Measurements from ENCODE around the gene ZFP36L1. TPM values are rescaled to one million over a fixed set of nuclear protein-coding genes. Genes with fewer than 3 reads are reported as not detected.

ZFP36L1 gene
- total RNA-seq, 1 donor from 2014 or later, result 385 TPM

GRCh38 chr14:68820536-68820935, 27.7 kb upstream of the ZFP36L1 start:
- DNase-seq (ENCODE audit: low spot score), result no peak
- H3K27ac Mint-ChIP-seq (ENCODE audit: unreplicated experiment), result peak overlapping the region; percentile 22
- H3K4me1 Mint-ChIP-seq (ENCODE audit: unreplicated experiment), result peaks cover 14% of the 10 kb centered on the region
- no peak overlapping the region for H3K4me3 Mint-ChIP-seq (ENCODE audit: unreplicated experiment)
- no peaks in the 10 kb centered on the region for H3K9me3 Mint-ChIP-seq (ENCODE audit: unreplicated experiment)
- no peak for TF ChIP-seq CTCF (IDR thresholded peaks at IDR 0.05; ENCODE audit: unreplicated experiment)
- peaks cover 3% of the 10 kb centered on the region for H3K36me3 Mint-ChIP-seq (ENCODE audit: low read depth, unreplicated experiment)
- H3K27me3 Mint-ChIP-seq (ENCODE audit: unreplicated experiment), result peaks cover 12% of the 10 kb centered on the region

GRCh38 chr14:68820119-68820518, 27.3 kb upstream of the ZFP36L1 start:
- H3K4me1 Mint-ChIP-seq (ENCODE audit: unreplicated experiment), result peaks cover 18% of the 10 kb centered on the region
- H3K36me3 Mint-ChIP-seq (ENCODE audit: low read depth, unreplicated experiment), result peaks cover 3% of the 10 kb centered on the region
- no peak overlapping the region for H3K27ac Mint-ChIP-seq (ENCODE audit: unreplicated experiment)
- H3K27me3 Mint-ChIP-seq (ENCODE audit: unreplicated experiment), result peaks cover 15% of the 10 kb centered on the region
- no peak for DNase-seq (ENCODE audit: low spot score)
- TF ChIP-seq CTCF (IDR thresholded peaks at IDR 0.05; ENCODE audit: unreplicated experiment), result no peak
- H3K4me3 Mint-ChIP-seq (ENCODE audit: unreplicated experiment), result no peak overlapping the region
- no peaks in the 10 kb centered on the region for H3K9me3 Mint-ChIP-seq (ENCODE audit: unreplicated experiment)

GRCh38 chr14:68819260-68819691, 26.4 kb upstream of the ZFP36L1 start:
- H3K4me1 Mint-ChIP-seq (ENCODE audit: unreplicated experiment), result peaks cover 26% of the 10 kb centered on the region

GRCh38 chr14:68817506-68818212, 24.8 kb upstream of the ZFP36L1 start:
- TF ChIP-seq CTCF (IDR thresholded peaks at IDR 0.05; ENCODE audit: unreplicated experiment), result no peak
- H3K27ac Mint-ChIP-seq (ENCODE audit: unreplicated experiment), result no peak overlapping the region
- peaks cover 3% of the 10 kb centered on the region for H3K36me3 Mint-ChIP-seq (ENCODE audit: low read depth, unreplicated experiment)
- no peaks in the 10 kb centered on the region for H3K9me3 Mint-ChIP-seq (ENCODE audit: unreplicated experiment)
- peaks cover 15% of the 10 kb centered on the region for H3K27me3 Mint-ChIP-seq (ENCODE audit: unreplicated experiment)
- H3K4me1 Mint-ChIP-seq (ENCODE audit: unreplicated experiment), result peaks cover 30% of the 10 kb centered on the region
- no peak for DNase-seq (ENCODE audit: low spot score)
- no peak overlapping the region for H3K4me3 Mint-ChIP-seq (ENCODE audit: unreplicated experiment)

More at GRCh38 chr14:68819260-68819691, 26.4 kb upstream of the ZFP36L1 start:
- DNase-seq (ENCODE audit: low spot score), result no peak
- Mint-ChIP-seq H3K27ac (ENCODE audit: unreplicated experiment) (no peak overlapping the region), H3K36me3 (ENCODE audit: low read depth, unreplicated experiment) (peaks cover 3% of the 10 kb centered on the region), H3K4me3 (ENCODE audit: unreplicated experiment) (no peak overlapping the region), H3K9me3 (ENCODE audit: unreplicated experiment) (no peaks in the 10 kb centered on the region), H3K27me3 (ENCODE audit: unreplicated experiment) (peaks cover 15% of the 10 kb centered on the region)
- no peak for TF ChIP-seq CTCF (IDR thresholded peaks at IDR 0.05; ENCODE audit: unreplicated experiment)

GRCh38 chr14:68816943-68817430, 24.1 kb upstream of the ZFP36L1 start:
- peak overlapping the region; percentile 15 for H3K4me3 Mint-ChIP-seq (ENCODE audit: unreplicated experiment)
- peak; percentile 22 for TF ChIP-seq CTCF (IDR thresholded peaks at IDR 0.05; ENCODE audit: unreplicated experiment)
- H3K4me1 Mint-ChIP-seq (ENCODE audit: unreplicated experiment), result peaks cover 30% of the 10 kb centered on the region
- H3K36me3 Mint-ChIP-seq (ENCODE audit: low read depth, unreplicated experiment), result peaks cover 3% of the 10 kb centered on the region
- peak overlapping the region; percentile 87 for H3K27ac Mint-ChIP-seq (ENCODE audit: unreplicated experiment)
- H3K27me3 Mint-ChIP-seq (ENCODE audit: unreplicated experiment), result peaks cover 15% of the 10 kb centered on the region
- DNase-seq (ENCODE audit: low spot score), result no peak
- no peaks in the 10 kb centered on the region for H3K9me3 Mint-ChIP-seq (ENCODE audit: unreplicated experiment)

Measured in endothelial cell (in vitro differentiated cells).